ENCODE results near the gene MPST. TPM values are rescaled to one million over a fixed set of nuclear protein-coding genes. Genes with fewer than 3 reads are reported as not detected.

Gene MPST
- total RNA-seq, 2 experiments from 2014 or later = 61.8 to 124 TPM

DNA sequence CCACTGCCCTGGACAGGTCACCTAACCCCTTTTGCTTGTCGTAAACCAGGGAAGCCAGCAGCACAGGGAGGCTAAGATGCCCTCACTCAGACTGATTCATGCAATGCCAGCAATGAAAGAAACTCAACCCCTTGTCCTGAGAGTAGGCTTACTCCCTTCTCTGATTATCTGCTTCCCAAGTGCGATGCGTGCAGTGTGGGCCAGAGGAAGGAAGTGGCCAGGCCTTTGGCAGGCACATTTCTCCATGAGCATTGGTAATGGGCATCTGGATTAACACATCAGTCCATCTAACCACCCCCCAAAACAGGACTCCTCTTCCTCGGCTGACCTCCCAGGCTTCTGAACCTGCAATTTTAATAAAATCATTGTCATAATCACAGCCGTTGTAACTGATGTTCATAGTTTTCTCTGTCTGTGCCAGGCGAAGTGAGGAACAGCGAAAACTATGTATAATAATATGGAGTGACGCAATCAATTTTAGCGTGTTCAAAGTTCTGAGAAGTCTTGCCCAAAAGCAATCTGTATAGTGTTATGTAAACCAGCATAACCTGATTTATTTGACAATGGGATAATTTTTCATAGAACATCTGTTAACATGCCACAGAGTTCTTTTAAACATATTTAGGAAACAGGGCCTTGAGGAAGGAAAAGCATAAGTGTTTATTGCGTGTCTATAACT, 34.2 kb upstream of the MPST start:
- ChIA-PET POLR2A (no interaction called here), CTCF (ENCODE audit: unreplicated experiment) (no interaction called here)
- H3K4me1 ChIP-seq (ENCODE audit: insufficient read depth, low read length, poor library complexity, severe bottlenecking) = no peaks in the 10 kb centered on the region
- DNase-seq (ENCODE audit: low spot score) = no peak
- H3K9me3 ChIP-seq (ENCODE audit: low read length) = peaks cover 14% of the 10 kb centered on the region
- no peak overlapping the region for H3K27ac ChIP-seq (ENCODE audit: low read depth, low read length, poor library complexity, severe bottlenecking)
- no peaks in the 10 kb centered on the region for H3K9me2 ChIP-seq (ENCODE audit: insufficient read depth, low read length)
- no peak overlapping the region for H3K4me2 ChIP-seq (ENCODE audit: low read length)
- no peaks in the 10 kb centered on the region for H4K20me1 ChIP-seq (ENCODE audit: insufficient read depth, low read length)
- intact Hi-C loops (cut with micrococcal nuclease; ENCODE audit: unreplicated experiment) = no loop called here
- TF ChIP-seq, protein P1, sequence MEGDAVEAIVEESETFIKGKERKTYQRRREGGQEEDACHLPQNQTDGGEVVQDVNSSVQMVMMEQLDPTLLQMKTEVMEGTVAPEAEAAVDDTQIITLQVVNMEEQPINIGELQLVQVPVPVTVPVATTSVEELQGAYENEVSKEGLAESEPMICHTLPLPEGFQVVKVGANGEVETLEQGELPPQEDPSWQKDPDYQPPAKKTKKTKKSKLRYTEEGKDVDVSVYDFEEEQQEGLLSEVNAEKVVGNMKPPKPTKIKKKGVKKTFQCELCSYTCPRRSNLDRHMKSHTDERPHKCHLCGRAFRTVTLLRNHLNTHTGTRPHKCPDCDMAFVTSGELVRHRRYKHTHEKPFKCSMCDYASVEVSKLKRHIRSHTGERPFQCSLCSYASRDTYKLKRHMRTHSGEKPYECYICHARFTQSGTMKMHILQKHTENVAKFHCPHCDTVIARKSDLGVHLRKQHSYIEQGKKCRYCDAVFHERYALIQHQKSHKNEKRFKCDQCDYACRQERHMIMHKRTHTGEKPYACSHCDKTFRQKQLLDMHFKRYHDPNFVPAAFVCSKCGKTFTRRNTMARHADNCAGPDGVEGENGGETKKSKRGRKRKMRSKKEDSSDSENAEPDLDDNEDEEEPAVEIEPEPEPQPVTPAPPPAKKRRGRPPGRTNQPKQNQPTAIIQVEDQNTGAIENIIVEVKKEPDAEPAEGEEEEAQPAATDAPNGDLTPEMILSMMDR (conservative IDR thresholded peaks at IDR 0.05; ENCODE audit: low read length) = no peak
- TF ChIP-seq EZH2phosphoT487 (IDR thresholded peaks at IDR 0.05; ENCODE audit: borderline replicate concordance, low read depth, low read length) = no peak
- H3K4me3 ChIP-seq (ENCODE audit: low read depth, low read length, poor library complexity, severe bottlenecking) = no peak overlapping the region
- BruUV-seq (replicated peaks) = no TSS peak
- no peak overlapping the region for H2AFZ ChIP-seq (ENCODE audit: low read length)
- H3K79me2 ChIP-seq (ENCODE audit: insufficient read depth, low read depth, low read length) = no peaks in the 10 kb centered on the region
- H3K36me3 ChIP-seq (ENCODE audit: insufficient read depth, low read length) = no peaks in the 10 kb centered on the region

DNA sequence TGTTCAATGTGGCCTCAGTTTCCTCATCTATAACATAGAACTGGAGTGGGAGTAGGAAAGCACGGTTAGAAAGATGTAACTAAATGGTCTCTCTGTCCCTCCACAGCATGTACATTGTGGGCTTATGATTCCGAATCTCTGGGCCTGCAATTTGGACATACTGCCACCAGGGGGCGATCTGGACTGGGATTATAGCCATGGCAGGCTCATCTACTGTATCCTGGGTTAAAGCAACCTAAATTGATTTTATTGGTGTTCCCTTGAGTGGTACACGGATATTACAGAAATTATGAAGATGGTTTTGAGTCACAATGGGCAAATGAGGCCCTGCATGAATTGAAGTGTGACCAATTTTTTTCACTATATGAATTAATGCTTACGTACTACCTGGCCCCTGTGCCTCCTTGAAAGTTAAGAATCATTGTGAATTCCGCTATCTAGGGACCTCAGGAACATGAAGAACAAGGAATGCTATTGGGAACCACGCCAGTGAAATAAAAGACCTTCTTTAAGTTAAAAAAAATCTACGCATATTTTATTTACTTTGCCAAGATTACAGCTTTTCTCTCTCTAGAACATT, 33.2 kb upstream of the MPST start:
- peak; percentile 29 for DNase-seq (ENCODE audit: low spot score)
- Histone ChIP-seq H4K20me1 (ENCODE audit: insufficient read depth, low read length) (no peaks in the 10 kb centered on the region), H3K4me2 (ENCODE audit: low read length) (no peak overlapping the region), H3K4me3 (ENCODE audit: low read depth, low read length, poor library complexity, severe bottlenecking) (no peak overlapping the region), H2AFZ (ENCODE audit: low read length) (no peak overlapping the region), H3K27ac (ENCODE audit: low read depth, low read length, poor library complexity, severe bottlenecking) (no peak overlapping the region), H3K79me2 (ENCODE audit: insufficient read depth, low read depth, low read length) (no peaks in the 10 kb centered on the region), H3K36me3 (ENCODE audit: insufficient read depth, low read length) (no peaks in the 10 kb centered on the region), H3K9me2 (ENCODE audit: insufficient read depth, low read length) (no peaks in the 10 kb centered on the region), H3K9me3 (ENCODE audit: low read length) (peaks cover 14% of the 10 kb centered on the region), H3K4me1 (ENCODE audit: insufficient read depth, low read length, poor library complexity, severe bottlenecking) (no peaks in the 10 kb centered on the region)
- ChIA-PET POLR2A (no interaction called here), CTCF (ENCODE audit: unreplicated experiment) (no interaction called here)
- no TSS peak for BruUV-seq (replicated peaks)
- TF ChIP-seq, protein P1 (conservative IDR thresholded peaks at IDR 0.05; ENCODE audit: low read length) = peak; percentile 96
- no peak for TF ChIP-seq EZH2phosphoT487 (IDR thresholded peaks at IDR 0.05; ENCODE audit: borderline replicate concordance, low read depth, low read length)
- intact Hi-C loops (cut with micrococcal nuclease; ENCODE audit: unreplicated experiment) = no loop called here
